SK-N-SH treated with all-trans-retinoic acid at 6 μM for 48 hours (cell line): ENCODE measurements around the gene DDIT3.

Source experiments
- RARB ChIP-seq: fragments of 250-450 bp; sonication (Bioruptor Pico); IDR thresholded peaks from 2 replicates; pipeline ENCODE4 v1.8.0; 2021; ENCODE audit warnings: mild to moderate bottlenecking, moderate library complexity
- ZFP3 ChIP-seq: fragments of 250-450 bp; sonication (Bioruptor Pico); IDR thresholded peaks from 2 replicates; pipeline ENCODE4 v1.5.0; 2020; ENCODE audit warnings: mild to moderate bottlenecking, moderate library complexity
- ZFP30 ChIP-seq: fragments of 450-650 bp; formaldehyde crosslinking; IDR thresholded peaks from 2 replicates; pipeline ENCODE4 v1.5.0; 2022; ENCODE audit warnings: mild to moderate bottlenecking, moderate library complexity
- ZNF70 ChIP-seq: fragments of 450-650 bp; formaldehyde crosslinking; IDR thresholded peaks from 2 replicates; pipeline ENCODE4 v1.5.0; 2020; ENCODE audit warnings: mild to moderate bottlenecking, moderate library complexity
- TF ChIP-seq, protein P1 (sequence below): fragments of 250-450 bp; sonication (Bioruptor Pico); IDR thresholded peaks from 2 replicates; pipeline ENCODE4 v1.8.0; 2021; ENCODE audit warnings: low read depth, mild to moderate bottlenecking, moderate library complexity, borderline replicate concordance
- TF ChIP-seq, protein P2 (sequence below): fragments of 250-450 bp; sonication (Bioruptor Pico); IDR thresholded peaks from 2 replicates; pipeline ENCODE4 v1.8.0; 2020; ENCODE audit warnings: mild to moderate bottlenecking, moderate library complexity, borderline replicate concordance

DNA sequence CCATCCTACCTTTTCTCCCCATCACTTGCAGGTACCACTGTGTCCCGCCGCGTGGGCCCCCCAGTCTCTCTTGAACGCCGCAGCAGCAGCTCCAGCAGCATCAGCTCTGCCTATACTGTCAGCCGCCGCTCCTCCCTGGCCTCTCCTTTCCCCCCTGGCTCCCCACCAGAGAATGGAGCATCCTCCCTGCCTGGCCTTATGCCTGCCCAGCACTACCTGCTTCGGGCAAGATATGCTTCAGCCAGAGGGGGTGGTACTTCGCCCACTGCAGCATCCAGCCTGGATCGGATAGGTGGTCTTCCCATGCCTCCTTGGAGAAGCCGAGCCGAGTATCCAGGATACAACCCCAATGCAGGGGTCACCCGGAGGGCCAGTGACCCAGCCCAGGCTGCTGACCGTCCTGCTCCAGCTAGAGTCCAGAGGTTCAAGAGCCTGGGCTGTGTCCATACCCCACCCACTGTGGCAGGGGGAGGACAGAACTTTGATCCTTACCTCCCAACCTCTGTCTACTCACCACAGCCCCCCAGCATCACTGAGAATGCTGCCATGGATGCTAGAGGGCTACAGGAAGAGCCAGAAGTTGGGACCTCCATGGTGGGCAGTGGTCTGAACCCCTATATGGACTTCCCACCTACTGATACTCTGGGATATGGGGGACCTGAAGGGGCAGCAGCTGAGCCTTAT is 49.9 kb downstream of the DDIT3 start:
- TF ChIP-seq RARB (CRISPR knock-in tag) (no peak), ZNF70 (CRISPR knock-in tag) (no peak), ZFP3 (CRISPR knock-in tag) (no peak), ZFP30 (CRISPR knock-in tag) (no peak)
- TF ChIP-seq, protein P1, sequence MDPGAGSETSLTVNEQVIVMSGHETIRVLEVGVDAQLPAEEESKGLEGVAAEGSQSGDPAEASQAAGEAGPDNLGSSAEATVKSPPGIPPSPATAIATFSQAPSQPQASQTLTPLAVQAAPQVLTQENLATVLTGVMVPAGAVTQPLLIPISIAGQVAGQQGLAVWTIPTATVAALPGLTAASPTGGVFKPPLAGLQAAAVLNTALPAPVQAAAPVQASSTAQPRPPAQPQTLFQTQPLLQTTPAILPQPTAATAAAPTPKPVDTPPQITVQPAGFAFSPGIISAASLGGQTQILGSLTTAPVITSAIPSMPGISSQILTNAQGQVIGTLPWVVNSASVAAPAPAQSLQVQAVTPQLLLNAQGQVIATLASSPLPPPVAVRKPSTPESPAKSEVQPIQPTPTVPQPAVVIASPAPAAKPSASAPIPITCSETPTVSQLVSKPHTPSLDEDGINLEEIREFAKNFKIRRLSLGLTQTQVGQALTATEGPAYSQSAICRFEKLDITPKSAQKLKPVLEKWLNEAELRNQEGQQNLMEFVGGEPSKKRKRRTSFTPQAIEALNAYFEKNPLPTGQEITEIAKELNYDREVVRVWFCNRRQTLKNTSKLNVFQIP: no peak
- TF ChIP-seq, protein P2, sequence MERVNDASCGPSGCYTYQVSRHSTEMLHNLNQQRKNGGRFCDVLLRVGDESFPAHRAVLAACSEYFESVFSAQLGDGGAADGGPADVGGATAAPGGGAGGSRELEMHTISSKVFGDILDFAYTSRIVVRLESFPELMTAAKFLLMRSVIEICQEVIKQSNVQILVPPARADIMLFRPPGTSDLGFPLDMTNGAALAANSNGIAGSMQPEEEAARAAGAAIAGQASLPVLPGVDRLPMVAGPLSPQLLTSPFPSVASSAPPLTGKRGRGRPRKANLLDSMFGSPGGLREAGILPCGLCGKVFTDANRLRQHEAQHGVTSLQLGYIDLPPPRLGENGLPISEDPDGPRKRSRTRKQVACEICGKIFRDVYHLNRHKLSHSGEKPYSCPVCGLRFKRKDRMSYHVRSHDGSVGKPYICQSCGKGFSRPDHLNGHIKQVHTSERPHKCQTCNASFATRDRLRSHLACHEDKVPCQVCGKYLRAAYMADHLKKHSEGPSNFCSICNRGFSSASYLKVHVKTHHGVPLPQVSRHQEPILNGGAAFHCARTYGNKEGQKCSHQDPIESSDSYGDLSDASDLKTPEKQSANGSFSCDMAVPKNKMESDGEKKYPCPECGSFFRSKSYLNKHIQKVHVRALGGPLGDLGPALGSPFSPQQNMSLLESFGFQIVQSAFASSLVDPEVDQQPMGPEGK (CRISPR knock-in tag): no peak
